NCI-H187 (cell line): ENCODE measurements around the gene CORO7.

Experiments
- DNase-seq, 2 experiments: peaks; one replicate each; lab custom pipeline; 2025; lab: John Stamatoyannopoulos, UW

CORO7 gene

GRCh38 chr16:4384509-4384942, 31.9 kb downstream of the CORO7 start:
- DNase-seq: no peak

- no peak for DNase-seq
These were observed 32.6 kb downstream of the CORO7 start for GRCh38 chr16:4383591-4384444.

GRCh38 chr16:4382795-4383357, 33.5 kb downstream of the CORO7 start:
- no peak for DNase-seq

- DNase-seq: no peak
These were observed 34.2 kb downstream of the CORO7 start for GRCh38 chr16:4381935-4382794.

- no peak for DNase-seq
These were observed 35.1 kb downstream of the CORO7 start for GRCh38 chr16:4381072-4381934.

- no peak for DNase-seq
These were observed 36.0 kb downstream of the CORO7 start for GRCh38 chr16:4380119-4381063.

GRCh38 chr16:4378999-4379690, 37.3 kb downstream of the CORO7 start:
- DNase-seq: no peak

GRCh38 chr16:4378161-4378666, 38.2 kb downstream of the CORO7 start:
- no peak for DNase-seq

GRCh38 chr16:4377573-4378154, 38.7 kb downstream of the CORO7 start:
- DNase-seq: no peak

GRCh38 chr16:4376893-4377572, 39.4 kb downstream of the CORO7 start:
- no peak for DNase-seq

GRCh38 chr16:4376126-4376892, 40.1 kb downstream of the CORO7 start:
- no peak for DNase-seq

GRCh38 chr16:4375717-4376116, 40.7 kb downstream of the CORO7 start:
- DNase-seq: no peak

GRCh38 chr16:4373909-4374742, 42.3 kb downstream of the CORO7 start:
- DNase-seq: no peak

GRCh38 chr16:4373356-4373908, 43.0 kb downstream of the CORO7 start:
- DNase-seq: no peak

- no peak for DNase-seq
These were observed 43.6 kb downstream of the CORO7 start for GRCh38 chr16:4372578-4373355.
